ENCODE measurements around the gene TMPRSS2.
"Not testable (repeated sequence)": the region's sequence is repeated elsewhere in the genome, so short reads cannot be mapped to it uniquely, and the experiment has no call there.

TMPRSS2 gene

DNA sequence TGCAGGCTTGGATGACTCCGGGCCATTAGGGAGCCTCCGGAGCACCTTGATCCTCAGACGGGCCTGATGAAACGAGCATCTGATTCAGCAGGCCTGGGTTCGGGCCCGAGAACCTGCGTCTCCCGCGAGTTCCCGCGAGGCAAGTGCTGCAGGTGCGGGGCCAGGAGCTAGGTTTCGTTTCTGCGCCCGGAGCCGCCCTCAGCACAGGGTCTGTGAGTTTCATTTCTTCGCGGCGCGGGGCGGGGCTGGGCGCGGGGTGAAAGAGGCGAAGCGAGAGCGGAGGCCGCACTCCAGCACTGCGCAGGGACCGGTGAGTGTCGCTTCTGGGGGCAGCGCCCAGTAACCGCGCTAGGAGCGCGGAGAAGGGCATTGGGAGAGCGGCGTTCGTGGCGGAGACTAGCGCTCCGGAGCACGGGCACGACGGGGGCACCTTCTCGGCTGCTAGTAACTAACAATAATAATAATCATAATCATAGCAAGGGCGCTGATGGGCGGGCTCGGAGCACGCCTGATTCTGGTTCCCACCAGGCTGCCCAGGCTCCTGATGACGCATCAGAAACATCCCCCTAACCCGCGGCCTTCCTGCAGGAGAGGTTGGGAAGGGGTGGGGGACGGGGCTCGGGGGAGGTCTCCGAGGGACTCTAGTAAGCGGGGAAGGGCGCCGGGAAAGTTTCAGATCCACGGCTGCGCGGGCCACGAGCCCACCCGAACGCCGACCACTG is 81.8 kb downstream of the TMPRSS2 start, which contains the start of gene MX1:
Gene MX1 (plus strand): TSS at position 286 of the 722 bp plus-strand sequence. CDS start 5,832 bp downstream, outside the sequence.
- DNase-seq (ENCODE audit: low spot score), result peak; percentile 55

DNA sequence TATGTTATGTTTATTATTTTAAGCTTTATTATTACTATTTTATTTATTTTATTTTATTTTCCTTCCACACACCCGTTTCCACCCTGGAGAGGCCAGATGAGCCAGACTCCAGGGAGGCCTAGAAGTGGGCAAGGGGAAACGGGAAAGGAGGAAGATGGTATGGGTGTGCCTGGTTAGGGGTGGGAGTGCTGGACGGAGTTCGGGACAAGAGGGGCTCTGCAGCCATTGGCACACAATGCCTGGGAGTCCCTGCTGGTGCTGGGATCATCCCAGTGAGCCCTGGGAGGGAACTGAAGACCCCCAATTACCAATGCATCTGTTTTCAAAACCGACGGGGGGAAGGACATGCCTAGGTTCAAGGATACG is 82.4 kb downstream of the TMPRSS2 start:
- DNase-seq (ENCODE audit: low spot score), result no peak

DNA sequence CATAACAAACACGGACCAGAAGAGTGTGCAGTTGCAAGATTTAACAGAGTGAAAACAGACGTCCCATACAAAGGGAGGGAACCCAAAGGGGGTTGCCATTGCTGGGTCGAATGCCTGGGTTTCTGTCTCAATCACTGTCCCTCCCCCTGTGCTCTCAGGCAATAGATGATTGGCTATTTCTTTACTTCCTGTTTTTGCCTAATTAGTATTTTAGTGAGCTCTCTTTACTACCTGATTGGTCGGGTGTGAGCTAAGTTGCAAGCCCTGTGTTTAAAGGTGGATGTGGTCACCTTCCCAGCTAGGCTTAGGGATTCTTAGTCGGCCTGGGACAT is 84.7 kb downstream of the TMPRSS2 start:
- not testable (repeated sequence) for DNase-seq (ENCODE audit: low spot score)

DNA sequence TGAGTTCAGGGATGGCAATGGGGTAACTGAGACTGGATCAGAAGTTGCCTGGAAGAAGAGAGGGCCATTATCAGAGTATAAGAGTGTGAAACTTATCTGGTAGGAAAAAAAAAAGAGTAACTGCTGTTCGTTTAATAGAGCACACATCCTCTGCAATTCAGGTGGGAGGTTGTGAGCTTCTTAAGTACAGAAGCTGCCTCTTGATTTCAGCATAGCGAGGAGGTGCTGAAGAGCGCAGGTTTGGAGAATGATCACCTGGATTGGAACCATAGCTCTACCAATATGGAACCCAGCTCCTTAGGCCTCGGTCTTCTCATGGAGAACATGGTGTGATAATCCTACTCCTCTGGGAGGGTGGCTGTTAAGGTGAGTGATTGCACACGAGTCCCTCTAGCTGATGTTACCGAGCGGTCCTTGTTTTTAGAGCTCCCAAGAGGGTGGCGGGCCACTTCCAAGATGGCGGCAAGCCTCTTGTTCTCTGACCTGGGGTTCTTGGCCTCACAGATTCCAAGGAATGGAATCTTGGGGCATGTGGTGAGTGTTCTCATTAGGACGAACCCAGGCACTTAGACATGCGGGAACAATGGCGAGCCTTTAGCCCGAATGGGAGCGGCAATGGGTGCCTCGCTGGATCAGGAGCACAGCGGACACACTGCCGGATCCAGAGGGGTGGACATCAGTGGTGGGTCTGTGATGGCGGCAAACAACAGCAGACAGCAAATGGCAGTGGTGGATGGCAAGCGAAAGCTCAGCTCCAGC is 85.2 kb downstream of the TMPRSS2 start:
- no peak for DNase-seq (ENCODE audit: low spot score)

- DNase-seq (ENCODE audit: low spot score), result not testable (repeated sequence)
Observed at GRCh38 chr21:41420998-41421397, 87.0 kb downstream of the TMPRSS2 start.

DNA sequence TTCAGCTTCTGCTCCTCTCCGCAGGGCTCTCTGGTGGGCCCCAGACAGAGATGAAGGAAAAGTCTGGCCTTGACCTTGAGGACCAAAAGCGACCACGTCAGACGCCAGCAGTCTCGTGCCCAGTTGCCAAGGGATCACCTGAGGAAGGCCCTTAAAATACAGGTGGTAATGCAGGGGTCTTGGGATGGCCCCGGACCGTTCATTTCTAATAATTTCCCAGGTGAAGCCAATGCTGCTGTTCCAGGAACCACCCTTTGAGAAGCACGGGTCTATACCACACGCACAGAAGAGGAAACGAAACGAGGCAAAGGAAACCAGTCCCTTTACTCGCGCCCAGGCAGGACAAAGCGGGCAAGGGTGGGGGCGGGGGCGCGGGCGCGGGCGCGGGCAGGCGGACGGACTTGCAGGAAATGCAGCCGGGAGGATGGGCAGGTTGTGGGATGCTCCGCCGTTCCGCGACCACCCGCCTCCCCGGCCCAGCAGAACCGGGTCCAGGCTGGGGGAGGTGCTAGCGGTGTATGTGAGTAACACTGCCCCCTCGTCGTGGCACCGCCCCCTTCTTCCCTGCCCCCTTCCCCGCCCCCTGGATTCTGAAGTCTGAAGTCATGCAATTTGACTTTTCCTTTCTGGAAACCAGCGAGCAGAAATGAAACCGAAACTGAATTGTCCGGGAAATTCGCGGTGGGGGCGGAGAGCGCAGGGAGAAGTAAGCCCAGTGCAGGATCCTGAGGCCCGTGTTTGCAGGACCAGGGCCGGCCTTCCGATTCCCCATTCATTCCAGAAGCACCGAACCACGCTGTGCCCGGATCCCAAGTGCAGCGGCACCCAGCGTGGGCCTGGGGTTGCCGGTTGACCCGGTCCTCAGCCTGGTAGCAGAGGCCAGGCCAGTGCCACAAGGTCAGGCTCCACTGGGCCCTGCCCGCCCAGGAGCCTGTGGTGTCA is 87.8 kb downstream of the TMPRSS2 start:
- DNase-seq (ENCODE audit: low spot score), result peak; percentile 90

DNA sequence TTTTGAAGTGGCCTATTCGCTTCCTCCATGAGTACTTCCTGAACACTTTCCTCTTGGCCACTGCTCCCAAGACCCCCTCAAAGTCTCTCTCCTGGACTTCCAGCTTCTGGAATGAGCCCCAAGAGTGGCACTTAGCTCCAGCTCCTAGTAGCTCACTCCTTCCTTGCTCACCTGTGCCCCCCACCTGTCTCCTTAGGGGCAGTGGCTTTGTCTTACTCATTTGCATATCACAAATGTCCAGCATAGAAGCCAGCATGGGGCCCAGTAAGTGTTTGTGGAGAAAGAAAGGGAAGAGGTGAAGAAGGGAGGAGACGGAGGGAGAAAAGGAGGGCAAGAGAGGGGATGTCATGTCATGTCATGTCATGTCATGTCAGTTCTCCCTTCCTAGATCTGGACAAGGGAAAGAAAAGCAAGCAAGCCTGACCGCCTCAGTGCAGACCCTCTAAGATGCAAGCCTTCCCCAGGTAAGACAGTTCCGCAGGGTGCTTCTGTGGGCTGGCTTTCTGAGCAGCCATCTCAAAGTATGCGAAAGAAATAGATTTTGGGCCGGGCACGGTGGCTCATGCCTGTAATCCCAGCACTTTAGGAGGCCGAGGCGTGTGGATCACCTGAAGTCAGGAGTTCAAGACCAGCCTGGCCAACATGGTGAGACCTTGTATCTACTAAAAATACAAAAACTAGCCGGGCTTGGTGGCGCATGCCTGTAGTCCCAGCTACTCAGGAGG is 88.8 kb downstream of the TMPRSS2 start:
- no peak for DNase-seq (ENCODE audit: low spot score)

GRCh38 chr21:41418393-41418792 is 89.6 kb downstream of the TMPRSS2 start:
- DNase-seq (ENCODE audit: low spot score), result no peak

GRCh38 chr21:41417505-41417904 is 90.5 kb downstream of the TMPRSS2 start:
- DNase-seq (ENCODE audit: low spot score), result not testable (repeated sequence)
